Lung (tissue), 12 donors: Measurements from ENCODE around the gene PCLO. TPM values are rescaled to one million over a fixed set of nuclear protein-coding genes. Genes with fewer than 3 reads are reported as not detected.

Experiments used
- ATAC-seq: fragments of 200-7000 bp; cut with Tn5 transposase; one replicate; pipeline ENCODE4 v1.9.1; 2020; ENCODE audit warnings: moderate number of reproducible peaks; ENCODE audit not compliant: insufficient read depth, low FRiP score
- DNase-seq, 3 donors: peaks; one replicate each; pipeline ENCODE4 v3.0.0-alpha.2; 2013 to 2017
- H3K27ac ChIP-seq, 2 donors: one replicate each; pipeline ENCODE4 v1.5.1; 2013; ENCODE audit warnings: mild to moderate bottlenecking in 2 of 2, moderate library complexity in 2 of 2, control low read depth in 1 of 2, inconsistent platforms in 1 of 2, low read depth in 1 of 2, low read length in 1 of 2
- H3K27me3 ChIP-seq, 3 donors: one replicate each; pipeline ENCODE4 v1.5.1; 2013; ENCODE audit warnings: low read length in 2 of 3; ENCODE audit not compliant: control insufficient read depth in 3 of 3, insufficient read depth in 3 of 3
- H3K36me3 ChIP-seq, 4 donors: one replicate each; pipeline ENCODE4 v1.5.1; 2013; ENCODE audit warnings: low read length in 4 of 4, mild to moderate bottlenecking in 1 of 4, moderate library complexity in 1 of 4; ENCODE audit not compliant: control insufficient read depth in 4 of 4, insufficient read depth in 4 of 4
- H3K4me1 ChIP-seq, 5 donors: one replicate each; pipeline ENCODE4 v1.5.1; 2013; ENCODE audit warnings: low read length in 5 of 5, mild to moderate bottlenecking in 2 of 5, moderate library complexity in 1 of 5; ENCODE audit not compliant: control insufficient read depth in 5 of 5, insufficient read depth in 5 of 5
- H3K4me3 ChIP-seq: one replicate; pipeline ENCODE4 v1.5.1; 2013; ENCODE audit warnings: mild to moderate bottlenecking, control low read depth, moderate library complexity
- H3K9ac ChIP-seq, 2 donors: one replicate each; pipeline ENCODE4 v1.5.1; 2013; ENCODE audit warnings: low read length in 2 of 2, control low read depth in 1 of 2; ENCODE audit not compliant: insufficient read depth in 1 of 2
- H3K9me3 ChIP-seq, 4 donors: one replicate each; pipeline ENCODE4 v1.5.1; 2013; ENCODE audit warnings: low read length in 3 of 4, mild to moderate bottlenecking in 1 of 4, moderate library complexity in 1 of 4; ENCODE audit not compliant: control insufficient read depth in 4 of 4, insufficient read depth in 3 of 4
- WGBS, 2 donors: extraction: QIAGEN DNeasy Blood & Tissue Kit; methylation state at CpG; one replicate each; pipeline ENCODE4 v1.1.7; 2013; 5-methylcytosine and 5-hydroxymethylcytosine counted together
- polyA plus RNA-seq, 2 donors: library from polyadenylated mRNA; stranded (reverse); fragments of 200-250 nt; gene quantifications; one replicate each; pipeline ENCODE4 v1.2.1, GENCODE V29; 2013
- total RNA-seq, 2 donors: library from RNA; depleted of rRNA in 1 of 2; stranded (reverse); fragments of >200 nt in 1 of 2; gene quantifications; one replicate each; pipeline ENCODE4 v1.2.1, GENCODE V29; 2014 to 2021
- TF ChIP-seq, protein P1 (sequence below): IDR thresholded peaks from 2 replicates; pipeline ENCODE4 v1.5.1; 2012; ENCODE audit warnings: mild to moderate bottlenecking; ENCODE audit errors: control extremely low read depth, extremely low read depth
- donor health status: control.
- donor health status: control.
- donor health status: Bipolar disorder and iron deficiency.
- donor health status: healthy.
- donor health status: DM: yes; HTN: yes; CAD: no.

Gene PCLO
- total and polyA plus RNA-seq, 4 donors, result 1.0 to 8.3 (median 3.7) TPM

DNA sequence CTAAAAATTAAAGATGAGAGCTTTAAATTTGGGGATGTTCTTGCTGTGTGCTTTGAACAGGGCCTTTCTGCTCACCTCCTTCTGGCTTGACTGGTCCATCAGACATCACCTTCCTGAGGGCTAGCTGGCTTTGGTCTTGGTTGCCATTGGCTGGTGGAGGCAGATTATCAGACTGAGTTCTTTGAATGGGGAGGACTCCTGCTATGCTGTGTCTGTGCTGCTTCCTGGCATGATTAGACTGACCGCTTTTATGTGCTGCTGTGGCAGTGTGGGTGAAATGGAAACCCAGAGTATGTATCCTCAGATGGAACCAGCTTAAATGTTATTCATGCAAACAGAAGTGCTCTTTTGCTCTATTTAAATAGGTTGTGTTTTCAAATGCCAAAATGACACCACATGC lies 341.6 kb downstream of the PCLO start:
- Histone ChIP-seq H3K36me3 (peaks cover 0 to 1% (median 0%) of the 10 kb centered on the region in 4 donors), H3K4me3 (no peak overlapping the region), H3K9ac (no peak overlapping the region), H3K27ac (no peak overlapping the region), H3K4me1 (no peaks in the 10 kb centered on the region), H3K9me3 (no peaks in the 10 kb centered on the region), H3K27me3 (no peaks in the 10 kb centered on the region)
- TF ChIP-seq, protein P1, sequence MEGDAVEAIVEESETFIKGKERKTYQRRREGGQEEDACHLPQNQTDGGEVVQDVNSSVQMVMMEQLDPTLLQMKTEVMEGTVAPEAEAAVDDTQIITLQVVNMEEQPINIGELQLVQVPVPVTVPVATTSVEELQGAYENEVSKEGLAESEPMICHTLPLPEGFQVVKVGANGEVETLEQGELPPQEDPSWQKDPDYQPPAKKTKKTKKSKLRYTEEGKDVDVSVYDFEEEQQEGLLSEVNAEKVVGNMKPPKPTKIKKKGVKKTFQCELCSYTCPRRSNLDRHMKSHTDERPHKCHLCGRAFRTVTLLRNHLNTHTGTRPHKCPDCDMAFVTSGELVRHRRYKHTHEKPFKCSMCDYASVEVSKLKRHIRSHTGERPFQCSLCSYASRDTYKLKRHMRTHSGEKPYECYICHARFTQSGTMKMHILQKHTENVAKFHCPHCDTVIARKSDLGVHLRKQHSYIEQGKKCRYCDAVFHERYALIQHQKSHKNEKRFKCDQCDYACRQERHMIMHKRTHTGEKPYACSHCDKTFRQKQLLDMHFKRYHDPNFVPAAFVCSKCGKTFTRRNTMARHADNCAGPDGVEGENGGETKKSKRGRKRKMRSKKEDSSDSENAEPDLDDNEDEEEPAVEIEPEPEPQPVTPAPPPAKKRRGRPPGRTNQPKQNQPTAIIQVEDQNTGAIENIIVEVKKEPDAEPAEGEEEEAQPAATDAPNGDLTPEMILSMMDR, result no peak
- 88 to 90% methylated on average over 1 of the region's 1 CpG for WGBS, 2 donors
- no peak for DNase-seq
- ATAC-seq, result no peak

DNA sequence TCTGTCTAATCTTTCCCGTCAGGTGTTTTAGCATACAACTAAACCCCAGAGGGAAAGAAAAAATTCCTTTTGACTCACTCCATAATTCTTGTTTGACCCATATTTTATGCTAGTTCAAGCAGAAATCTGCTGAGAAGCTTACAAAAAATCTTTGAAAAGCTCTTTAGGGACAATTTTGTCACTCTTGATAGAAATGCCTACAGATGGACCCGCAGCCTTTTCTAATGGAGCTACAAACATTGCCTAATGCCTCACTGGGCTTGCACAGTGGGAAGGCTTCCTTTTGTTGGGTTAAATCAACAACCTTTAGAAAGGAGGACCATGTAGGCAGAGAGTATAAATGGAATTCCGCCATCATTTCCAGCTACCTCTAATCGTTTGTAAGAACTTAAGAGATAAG lies 344.5 kb downstream of the PCLO start:
- H3K9me3 ChIP-seq, result no peaks in the 10 kb centered on the region
- H3K4me3 ChIP-seq, result no peak overlapping the region
- DNase-seq (no peak), ATAC-seq (no peak)
- TF ChIP-seq, protein P1, result no peak
- no peak overlapping the region for H3K9ac ChIP-seq
- 75 to 86% methylated on average over 4 of the region's 4 CpGs for WGBS, 2 donors
- H3K27me3 ChIP-seq, result no peaks in the 10 kb centered on the region
- H3K27ac ChIP-seq, result no peak overlapping the region
- no peaks in the 10 kb centered on the region for H3K4me1 ChIP-seq
- H3K36me3 ChIP-seq, result peaks cover 0 to 1% (median 0%) of the 10 kb centered on the region in 4 donors

DNA sequence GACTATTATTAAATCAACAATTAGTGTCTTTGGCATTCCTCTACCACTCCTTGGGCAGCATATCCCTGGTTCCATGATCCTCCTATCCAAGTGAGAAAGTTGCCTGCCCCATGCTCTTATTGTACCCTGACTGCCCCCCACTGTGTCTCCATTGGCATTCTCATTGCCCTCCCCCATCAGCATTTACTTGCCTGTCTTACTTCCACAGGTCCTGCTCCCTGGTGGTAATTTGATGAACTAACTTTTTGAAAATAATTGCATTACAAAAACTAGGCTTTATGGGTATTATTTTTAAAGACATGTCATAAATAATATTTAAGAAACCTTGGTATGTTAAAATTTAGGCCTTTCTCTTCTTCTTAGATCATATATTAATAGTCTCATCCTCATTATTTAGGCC lies 346.4 kb downstream of the PCLO start:
- H3K27me3 ChIP-seq, result no peaks in the 10 kb centered on the region
- ATAC-seq (no peak), DNase-seq (no peak)
- no peak overlapping the region for H3K4me3 ChIP-seq
- H3K4me1 ChIP-seq, result no peaks in the 10 kb centered on the region
- H3K9me3 ChIP-seq, result no peaks in the 10 kb centered on the region
- TF ChIP-seq, protein P1, result no peak
- peaks cover 0 to 1% (median 0%) of the 10 kb centered on the region in 4 donors for H3K36me3 ChIP-seq
- no peak overlapping the region for H3K27ac ChIP-seq
- no peak overlapping the region for H3K9ac ChIP-seq

DNA sequence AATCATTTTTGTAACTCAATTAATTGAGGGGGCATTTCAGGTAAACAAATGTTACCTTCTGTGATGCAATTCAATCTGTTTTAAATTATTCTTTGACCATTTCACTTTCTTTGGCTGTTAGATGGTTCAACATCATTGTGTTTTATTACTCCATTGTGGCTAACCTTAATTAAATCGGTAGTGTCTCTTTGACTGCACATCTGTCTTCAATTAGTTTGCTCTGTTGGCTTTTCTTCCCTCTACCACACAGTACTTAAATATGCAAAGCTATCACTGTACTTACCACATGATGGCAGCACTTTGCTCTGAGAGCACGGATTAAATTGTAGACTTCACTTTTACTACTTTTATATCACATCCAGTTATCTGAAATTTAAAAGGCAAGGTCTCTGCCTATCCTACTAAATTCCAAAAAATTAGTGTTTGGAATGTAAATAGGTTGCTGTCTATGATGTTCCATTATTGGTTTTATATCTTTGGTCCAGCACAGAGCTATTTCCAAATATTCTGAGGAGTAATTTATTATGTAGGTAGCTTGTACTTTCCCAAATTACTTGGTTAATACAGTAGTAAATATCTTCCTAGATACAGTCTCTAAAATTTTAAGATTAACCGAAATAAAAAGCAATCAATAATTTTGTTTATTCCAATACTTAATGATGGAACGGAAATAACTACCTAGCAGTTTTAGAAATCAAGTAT lies 352.0 kb downstream of the PCLO start:
- Histone ChIP-seq H3K9me3 (no peaks in the 10 kb centered on the region), H3K4me1 (no peaks in the 10 kb centered on the region), H3K4me3 (no peak overlapping the region), H3K27me3 (no peaks in the 10 kb centered on the region), H3K9ac (no peak overlapping the region), H3K36me3 (no peaks in the 10 kb centered on the region), H3K27ac (no peak overlapping the region)
- TF ChIP-seq, protein P1, result no peak
- 33 to 34% methylated on average over 4 of the region's 4 CpGs for WGBS, 2 donors
- peak; percentile 18 to 77 (median 65) for DNase-seq
- peak; percentile 62 for ATAC-seq
